DND-41 (cell line): ENCODE results near the gene ACSL1.

Source experiments
- ATAC-seq: fragments of 200-7000 bp; cut with Tn5 transposase; 3 replicates; pipeline ENCODE4 v1.9.1; 2021; ENCODE audit warnings: low read depth; ENCODE audit not compliant: insufficient read depth
- DNase-seq: peaks from one replicate; pipeline ENCODE4 v3.0.0-alpha.2; 2020
- H2AFZ ChIP-seq: 2 replicates; pipeline ENCODE4 v1.6.0; 2012; ENCODE audit warnings: low read depth, low read length
- H3K27ac ChIP-seq: 2 replicates; pipeline ENCODE4 v1.5.1; 2012; ENCODE audit warnings: low read length, inconsistent platforms
- H3K27me3 ChIP-seq: fragments of 200-600 bp; sonication (generic); 2 replicates; pipeline ENCODE4 v1.6.0; 2012; ENCODE audit warnings: low read length, mild to moderate bottlenecking, inconsistent platforms; ENCODE audit not compliant: insufficient read depth, poor library complexity
- H3K36me3 ChIP-seq: 2 replicates; pipeline ENCODE4 v1.5.1; 2012; ENCODE audit warnings: low read length, inconsistent platforms; ENCODE audit not compliant: insufficient read depth
- H3K4me1 ChIP-seq: 2 replicates; pipeline ENCODE4 v1.5.1; 2012; ENCODE audit warnings: mild to moderate bottlenecking, low read length; ENCODE audit not compliant: insufficient read depth
- H3K4me2 ChIP-seq: 2 replicates; pipeline ENCODE4 v1.6.0; 2012; ENCODE audit warnings: mild to moderate bottlenecking, moderate library complexity, low read length, inconsistent platforms; ENCODE audit not compliant: insufficient read depth
- H3K4me3 ChIP-seq, 2 experiments: fragments of 200-600 bp in 1 of 2; shearing (Covaris generic) in 1 of 2; 2 replicates each; pipeline ENCODE4 v1.5.1; 2012 to 2016; ENCODE audit warnings: inconsistent platforms in 2 of 2, low read length in 2 of 2, mild to moderate bottlenecking in 2 of 2, low read depth in 1 of 2, moderate library complexity in 1 of 2
- H3K79me2 ChIP-seq: 2 replicates; pipeline ENCODE4 v1.6.0; 2012; ENCODE audit warnings: low read length, inconsistent platforms; ENCODE audit not compliant: insufficient read depth
- H3K9ac ChIP-seq: 2 replicates; pipeline ENCODE4 v1.6.0; 2012; ENCODE audit warnings: low read depth, mild to moderate bottlenecking, inconsistent platforms, low read length, moderate library complexity
- H3K9me3 ChIP-seq: 2 replicates; pipeline ENCODE4 v1.5.1; 2012; ENCODE audit warnings: low read length, moderate library complexity, mild to moderate bottlenecking, inconsistent platforms; ENCODE audit not compliant: insufficient read depth, severe bottlenecking
- H4K20me1 ChIP-seq: 2 replicates; pipeline ENCODE4 v1.6.0; 2012; ENCODE audit warnings: low read length; ENCODE audit not compliant: insufficient read depth
- CTCF ChIP-seq: IDR thresholded peaks from 2 replicates; pipeline ENCODE4 v1.5.1; 2012; ENCODE audit warnings: borderline replicate concordance, low read length, moderate library complexity, mild to moderate bottlenecking; ENCODE audit not compliant: poor library complexity, severe bottlenecking; ENCODE audit errors: extremely low read depth
- EZH2 ChIP-seq: IDR thresholded peaks from 3 replicates; pipeline ENCODE4 v1.6.1; 2012; ENCODE audit warnings: borderline replicate concordance, low read depth, mild to moderate bottlenecking, moderate library complexity, low read length, inconsistent platforms; ENCODE audit not compliant: severe bottlenecking

The ACSL1 gene

GRCh38 chr4:184825896-184826690 lies at the start of gene ACSL1:
ACSL1 (minus strand) TSS chr4:184825968; CDS start chr4:184803514, 22,454 bp downstream.
- Histone ChIP-seq H3K36me3 (no peaks in the 10 kb centered on the region), H3K9ac (peak within 1 kb of the TSS; percentile 57), H3K27ac (0 out of 2 replicates have a peak within 1 kb of the TSS, but pooled peaks have one; percentile 18), H3K4me3 (peak within 1 kb of the TSS; percentile 26 to 71; a peak in 3 of 4 replicates), H2AFZ (peak within 1 kb of the TSS; percentile 77), H4K20me1 (peaks cover 21% of the 10 kb centered on the region), H3K9me3 (no peaks in the 10 kb centered on the region), H3K79me2 (no peaks in the 10 kb centered on the region), H3K4me2 (peak within 1 kb of the TSS; percentile 100), H3K27me3 (peaks cover 62% of the 10 kb centered on the region), H3K4me1 (peaks cover 24% of the 10 kb centered on the region)
- peak; percentile 76 for ATAC-seq
- DNase-seq = peak; percentile 71
- TF ChIP-seq CTCF = no peak
- TF ChIP-seq EZH2 = peak; percentile 24

GRCh38 chr4:184873054-184873453 lies 47.3 kb upstream of the ACSL1 start:
- H3K4me1 ChIP-seq = no peaks in the 10 kb centered on the region
- H3K4me3 ChIP-seq = no peak overlapping the region
- TF ChIP-seq CTCF (no peak), EZH2 (no peak)
- H3K27me3 ChIP-seq = no peaks in the 10 kb centered on the region
- no peak overlapping the region for H3K4me2 ChIP-seq
- no peak overlapping the region for H2AFZ ChIP-seq
- no peaks in the 10 kb centered on the region for H3K36me3 ChIP-seq
- no peak overlapping the region for H3K27ac ChIP-seq
- DNase-seq (no peak), ATAC-seq (no peak)
- no peaks in the 10 kb centered on the region for H3K79me2 ChIP-seq
- H3K9ac ChIP-seq = no peak overlapping the region
- no peaks in the 10 kb centered on the region for H3K9me3 ChIP-seq
- no peaks in the 10 kb centered on the region for H4K20me1 ChIP-seq

- no peaks in the 10 kb centered on the region for H3K36me3 ChIP-seq
- no peaks in the 10 kb centered on the region for H3K27me3 ChIP-seq
- no peak overlapping the region for H3K4me2 ChIP-seq
- H2AFZ ChIP-seq = no peak overlapping the region
- H3K9ac ChIP-seq = no peak overlapping the region
- H3K4me3 ChIP-seq = no peak overlapping the region
- H3K9me3 ChIP-seq = no peaks in the 10 kb centered on the region
- ATAC-seq (no peak), DNase-seq (no peak)
- no peaks in the 10 kb centered on the region for H4K20me1 ChIP-seq
- no peaks in the 10 kb centered on the region for H3K79me2 ChIP-seq
- TF ChIP-seq EZH2 (no peak), CTCF (no peak)
- H3K4me1 ChIP-seq = no peaks in the 10 kb centered on the region
- H3K27ac ChIP-seq = no peak overlapping the region
Measured at GRCh38 chr4:184870718-184871117, 45.0 kb upstream of the ACSL1 start.
